ENCODE results near the gene PTPN5. TPM values are rescaled to one million over a fixed set of nuclear protein-coding genes. Genes with fewer than 3 reads are reported as not detected.

The PTPN5 gene
- total RNA-seq, 6 experiments from 2014 or later = not detected

DNA sequence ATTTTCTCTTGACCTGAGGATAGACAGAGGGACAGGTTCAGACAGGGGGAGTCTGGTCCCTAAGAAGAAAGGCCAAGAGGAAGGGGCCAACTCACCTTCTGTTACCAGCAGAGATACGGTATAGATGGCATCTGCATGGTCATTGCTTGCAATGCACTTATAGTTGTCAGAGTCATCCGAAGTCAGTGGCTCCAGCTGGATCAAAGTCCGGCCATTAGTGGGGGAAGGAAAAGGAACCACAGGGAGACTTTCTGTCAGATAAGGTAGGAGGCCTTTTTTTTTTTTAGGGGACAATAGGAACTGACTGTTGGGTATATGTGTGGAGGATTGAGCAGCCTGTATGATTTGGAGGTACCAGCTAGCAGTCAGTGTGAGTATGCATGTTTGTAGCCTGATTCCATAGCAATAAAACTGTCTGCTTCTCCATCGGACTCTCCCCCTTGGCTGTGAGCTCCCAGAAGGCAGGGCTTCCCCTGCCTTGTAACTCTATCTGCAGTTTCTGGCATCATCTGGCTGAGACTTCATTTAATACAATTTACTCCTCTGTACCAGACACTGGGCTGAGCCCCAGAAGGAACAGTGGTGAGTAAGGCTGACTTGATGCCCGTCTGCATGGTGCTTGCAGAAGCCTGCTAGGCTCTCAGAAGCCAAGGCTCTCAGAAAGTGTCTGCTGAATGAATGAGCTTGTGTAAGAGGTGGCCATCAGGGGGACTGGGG is 71.3 kb downstream of the PTPN5 start:
- Mint-ChIP-seq H3K27ac (no peak overlapping the region), H3K27me3 (ENCODE audit: insufficient read depth) (peaks cover 15% of the 10 kb centered on the region), H3K4me1 (ENCODE audit: low read depth) (peaks cover 20% of the 10 kb centered on the region), H3K36me3 (ENCODE audit: low read depth) (no peaks in the 10 kb centered on the region), H3K4me3 (peak overlapping the region; percentile 86; the same call in 1 of the 2 replicates), H3K9me3 (no peaks in the 10 kb centered on the region)
- DNase-seq = peak; percentile 40
- no peak for TF ChIP-seq CTCF (IDR thresholded peaks at IDR 0.05)

DNA sequence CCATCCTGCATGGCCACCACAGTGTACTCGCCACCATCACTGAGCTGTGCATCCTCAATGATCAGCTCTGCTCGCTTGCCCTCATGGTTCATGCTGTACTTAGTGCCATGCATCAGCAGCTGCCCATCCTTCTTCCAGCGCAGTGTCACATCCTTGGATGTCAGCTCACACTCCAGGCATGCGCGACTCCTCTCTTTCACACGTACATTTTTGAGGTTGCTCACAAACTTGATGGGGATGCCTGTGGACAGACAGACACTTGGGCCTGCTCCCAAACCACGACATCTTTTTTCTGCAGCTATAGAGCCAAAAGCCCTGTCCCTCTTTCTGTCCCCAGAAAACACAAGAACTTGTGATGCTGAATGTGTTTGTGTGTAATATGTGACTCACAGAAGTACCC is 76.1 kb downstream of the PTPN5 start:
- H3K36me3 Mint-ChIP-seq (ENCODE audit: low read depth) = no peaks in the 10 kb centered on the region
- DNase-seq = no peak
- H3K4me3 Mint-ChIP-seq = no peak overlapping the region
- no peak for TF ChIP-seq CTCF (IDR thresholded peaks at IDR 0.05)
- no peak overlapping the region for H3K27ac Mint-ChIP-seq
- no peaks in the 10 kb centered on the region for H3K9me3 Mint-ChIP-seq
- peaks cover 32% of the 10 kb centered on the region for H3K27me3 Mint-ChIP-seq (ENCODE audit: insufficient read depth)
- H3K4me1 Mint-ChIP-seq (ENCODE audit: low read depth) = peaks cover 4% of the 10 kb centered on the region; the same call in 1 of the 2 replicates

DNA sequence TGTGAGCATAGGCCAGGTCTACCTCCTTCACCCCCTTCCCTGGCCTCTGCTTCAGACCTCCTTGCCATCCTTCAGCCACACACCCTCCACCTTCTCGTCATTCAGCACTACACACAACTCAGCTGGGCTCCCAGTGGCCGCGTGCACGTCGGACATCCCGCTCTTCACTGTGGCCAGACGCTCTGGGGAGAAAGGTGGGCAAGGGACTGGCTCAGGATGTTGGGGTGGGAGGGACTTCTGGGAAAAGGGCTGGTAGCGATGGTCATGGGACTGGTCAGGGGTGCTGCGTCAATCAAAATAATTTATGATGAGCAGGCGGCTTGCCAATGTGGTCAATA is 77.2 kb downstream of the PTPN5 start:
- H3K9me3 Mint-ChIP-seq = no peaks in the 10 kb centered on the region
- no peaks in the 10 kb centered on the region for H3K36me3 Mint-ChIP-seq (ENCODE audit: low read depth)
- H3K4me3 Mint-ChIP-seq = no peak overlapping the region
- DNase-seq = no peak
- no peak overlapping the region for H3K27ac Mint-ChIP-seq
- no peak for TF ChIP-seq CTCF (IDR thresholded peaks at IDR 0.05)
- H3K4me1 Mint-ChIP-seq (ENCODE audit: low read depth) = no peaks in the 10 kb centered on the region
- peaks cover 38% of the 10 kb centered on the region for H3K27me3 Mint-ChIP-seq (ENCODE audit: insufficient read depth)

DNA sequence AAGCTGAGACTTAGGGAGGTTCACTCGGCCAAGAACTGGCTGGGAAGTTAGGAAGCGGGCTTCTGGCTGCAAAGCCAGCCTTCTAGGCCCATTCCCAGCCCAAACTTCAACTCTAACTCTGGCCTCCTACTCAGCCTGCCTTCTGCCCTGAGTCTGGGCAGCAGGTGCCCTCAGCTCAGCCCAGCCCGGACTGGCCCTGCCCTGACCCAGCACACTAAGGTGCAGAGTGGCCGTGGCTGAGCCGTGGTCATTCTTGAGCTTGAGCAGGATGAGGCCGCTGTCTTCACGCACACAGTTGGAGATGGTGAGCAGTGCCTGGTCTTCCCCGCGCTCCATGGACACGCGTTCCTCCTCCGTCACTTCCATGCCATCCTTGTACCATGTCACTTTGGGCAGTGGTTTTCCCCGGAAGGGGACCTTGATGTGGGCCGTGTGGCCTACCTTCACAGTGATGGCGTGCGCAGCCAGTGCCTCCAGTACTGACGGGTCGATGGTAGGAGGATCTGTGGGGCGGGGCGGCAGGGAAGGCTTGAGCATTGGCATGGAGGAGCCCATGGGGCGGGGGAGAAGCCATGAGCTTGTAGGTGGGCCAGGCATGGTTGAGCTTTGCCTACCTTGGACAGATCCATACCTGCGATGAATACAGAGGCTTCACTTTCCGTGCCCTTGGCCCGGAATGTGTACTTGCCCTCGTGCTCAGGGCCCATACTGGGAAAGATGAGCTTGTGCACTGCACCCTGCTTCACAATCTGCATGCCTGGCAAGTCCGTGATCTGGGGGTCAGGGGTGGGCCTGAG is 77.8 kb downstream of the PTPN5 start:
- no peak overlapping the region for H3K4me3 Mint-ChIP-seq

DNA sequence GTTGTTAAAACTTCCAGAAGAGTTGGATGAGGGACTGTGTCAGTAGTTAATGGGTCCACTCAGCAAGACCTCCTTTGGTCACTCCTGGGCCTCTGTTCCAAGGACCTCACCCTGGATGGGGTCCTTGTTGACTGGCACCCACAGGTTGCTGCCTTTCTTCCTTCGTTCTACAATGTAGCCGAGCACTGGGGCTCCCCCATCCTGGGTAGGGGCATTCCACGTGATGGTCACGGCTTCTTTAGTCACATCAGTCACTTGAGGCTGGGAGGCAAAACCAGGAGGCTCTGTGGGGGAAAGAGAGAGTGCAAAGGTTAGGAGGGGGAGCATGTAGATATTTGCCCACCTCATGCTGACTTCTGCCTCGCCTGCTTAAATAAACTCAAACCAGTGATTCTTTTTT is 81.1 kb downstream of the PTPN5 start:
- H3K36me3 Mint-ChIP-seq (ENCODE audit: low read depth) = no peaks in the 10 kb centered on the region
- H3K4me1 Mint-ChIP-seq (ENCODE audit: low read depth) = no peaks in the 10 kb centered on the region
- TF ChIP-seq CTCF (IDR thresholded peaks at IDR 0.05) = no peak
- H3K9me3 Mint-ChIP-seq = no peaks in the 10 kb centered on the region
- DNase-seq = no peak
- peaks cover 53% of the 10 kb centered on the region for H3K27me3 Mint-ChIP-seq (ENCODE audit: insufficient read depth)
- H3K27ac Mint-ChIP-seq = no peak overlapping the region
- H3K4me3 Mint-ChIP-seq = no peak overlapping the region

More for the DNA sequence above, 77.8 kb downstream of the PTPN5 start:
- H3K9me3 Mint-ChIP-seq = no peaks in the 10 kb centered on the region
- H3K27me3 Mint-ChIP-seq (ENCODE audit: insufficient read depth) = peaks cover 41% of the 10 kb centered on the region
- no peak for TF ChIP-seq CTCF (IDR thresholded peaks at IDR 0.05)
- no peaks in the 10 kb centered on the region for H3K4me1 Mint-ChIP-seq (ENCODE audit: low read depth)
- H3K27ac Mint-ChIP-seq = no peak overlapping the region
- DNase-seq = no peak
- no peaks in the 10 kb centered on the region for H3K36me3 Mint-ChIP-seq (ENCODE audit: low read depth)
